Fibroblast of lung (primary cell): ENCODE results near the gene HMCN2.

Source experiments
- EZH2 ChIP-seq: IDR thresholded peaks from 2 replicates; pipeline ENCODE4 v1.5.1; 2012; ENCODE audit warnings: low read length, control low read depth, mild to moderate bottlenecking; ENCODE audit errors: missing control alignments
- TF ChIP-seq, protein P1 (sequence below), 2 donors: IDR thresholded peaks in 1 of 2; conservative IDR thresholded peaks in 1 of 2; 1 replicate in 1 of 2; 2 replicates in 1 of 2; pipeline ENCODE4 v1.5.1; 2011 to 2012; ENCODE audit warnings: low read length in 2 of 2, control low read depth in 1 of 2, inconsistent platforms in 1 of 2, low read depth in 1 of 2, mild to moderate bottlenecking in 1 of 2

DNA sequence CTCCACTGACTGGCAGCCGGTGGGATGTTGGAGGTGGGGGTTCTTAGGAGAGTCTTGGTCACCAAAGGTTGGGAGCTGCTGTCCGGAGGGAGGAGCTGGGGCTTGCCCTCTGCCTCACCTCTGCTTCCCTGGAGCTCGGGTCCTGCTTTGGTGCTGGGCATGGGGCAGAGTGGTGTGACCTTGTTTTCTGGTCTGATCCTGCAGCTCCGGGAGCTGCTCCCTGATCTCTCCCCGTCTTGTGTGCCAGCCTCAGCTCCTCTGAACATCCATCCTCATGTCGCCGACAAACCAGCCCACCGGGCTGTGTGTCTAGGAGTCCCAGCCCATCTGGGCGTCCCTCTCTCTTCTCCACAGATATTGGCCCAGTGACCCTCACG lies 18.7 kb downstream of the HMCN2 start:
- TF ChIP-seq, protein P1, sequence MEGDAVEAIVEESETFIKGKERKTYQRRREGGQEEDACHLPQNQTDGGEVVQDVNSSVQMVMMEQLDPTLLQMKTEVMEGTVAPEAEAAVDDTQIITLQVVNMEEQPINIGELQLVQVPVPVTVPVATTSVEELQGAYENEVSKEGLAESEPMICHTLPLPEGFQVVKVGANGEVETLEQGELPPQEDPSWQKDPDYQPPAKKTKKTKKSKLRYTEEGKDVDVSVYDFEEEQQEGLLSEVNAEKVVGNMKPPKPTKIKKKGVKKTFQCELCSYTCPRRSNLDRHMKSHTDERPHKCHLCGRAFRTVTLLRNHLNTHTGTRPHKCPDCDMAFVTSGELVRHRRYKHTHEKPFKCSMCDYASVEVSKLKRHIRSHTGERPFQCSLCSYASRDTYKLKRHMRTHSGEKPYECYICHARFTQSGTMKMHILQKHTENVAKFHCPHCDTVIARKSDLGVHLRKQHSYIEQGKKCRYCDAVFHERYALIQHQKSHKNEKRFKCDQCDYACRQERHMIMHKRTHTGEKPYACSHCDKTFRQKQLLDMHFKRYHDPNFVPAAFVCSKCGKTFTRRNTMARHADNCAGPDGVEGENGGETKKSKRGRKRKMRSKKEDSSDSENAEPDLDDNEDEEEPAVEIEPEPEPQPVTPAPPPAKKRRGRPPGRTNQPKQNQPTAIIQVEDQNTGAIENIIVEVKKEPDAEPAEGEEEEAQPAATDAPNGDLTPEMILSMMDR (conservative IDR thresholded peaks at IDR 0.05 in 1 of 2, IDR thresholded peaks at IDR 0.05 in 1 of 2; ENCODE audit: low read depth in 1 of 2, low read length in 2 of 2): no peak
- TF ChIP-seq EZH2: no peak
